Liver (tissue), 9 donors: ENCODE results near the gene FNDC7. TPM values are rescaled to one million over a fixed set of nuclear protein-coding genes. Genes with fewer than 3 reads are reported as not detected.

Source experiments
- DNase-seq: peaks from one replicate; pipeline ENCODE4 v3.0.0-alpha.2; 2017; ENCODE audit warnings: low spot score
- H3K27ac ChIP-seq, 2 donors: one replicate each; pipeline ENCODE4 v1.7.0; 2013; ENCODE audit warnings: inconsistent platforms in 2 of 2, low read length in 2 of 2, control low read depth in 1 of 2, low read depth in 1 of 2, mild to moderate bottlenecking in 1 of 2
- H3K27me3 ChIP-seq, 4 donors: one replicate each; pipeline versions ENCODE4 v1.6.1 to v1.7.0; 2013; ENCODE audit warnings: low read length in 3 of 4, inconsistent platforms in 1 of 4, mild to moderate bottlenecking in 1 of 4, moderate library complexity in 1 of 4; ENCODE audit not compliant: control insufficient read depth in 4 of 4, insufficient read depth in 4 of 4
- H3K36me3 ChIP-seq, 4 donors: one replicate each; pipeline versions ENCODE4 v1.6.1 to v1.7.0; 2013; ENCODE audit warnings: low read length in 3 of 4, mild to moderate bottlenecking in 3 of 4, low read depth in 1 of 4, moderate library complexity in 1 of 4; ENCODE audit not compliant: control insufficient read depth in 4 of 4, insufficient read depth in 3 of 4
- H3K4me1 ChIP-seq, 4 donors: one replicate each; pipeline versions ENCODE4 v1.6.1 to v1.7.0; 2013; ENCODE audit warnings: low read length in 3 of 4, mild to moderate bottlenecking in 3 of 4, moderate library complexity in 1 of 4; ENCODE audit not compliant: control insufficient read depth in 4 of 4, insufficient read depth in 4 of 4
- H3K4me3 ChIP-seq, 3 donors: one replicate each; pipeline versions ENCODE4 v1.6.1 to v1.7.0; 2013; ENCODE audit warnings: low read length in 3 of 3, control low read depth in 1 of 3, low read depth in 1 of 3, mild to moderate bottlenecking in 1 of 3
- H3K9ac ChIP-seq, 2 donors: one replicate each; pipeline ENCODE4 v1.7.0; 2013; ENCODE audit warnings: low read length in 2 of 2, mild to moderate bottlenecking in 2 of 2, moderate library complexity in 2 of 2, control low read depth in 1 of 2, low read depth in 1 of 2
- H3K9me3 ChIP-seq, 4 donors: one replicate each; pipeline versions ENCODE4 v1.6.1 to v1.7.0; 2013; ENCODE audit warnings: low read length in 3 of 4; ENCODE audit not compliant: control insufficient read depth in 4 of 4
- EGR1 ChIP-seq, 2 donors: IDR thresholded peaks; 2 replicates each; pipeline ENCODE4 v1.6.1; 2016 to 2018; ENCODE audit warnings: antibody characterized with exemption in 2 of 2, low read depth in 2 of 2
- FOXA1 ChIP-seq: IDR thresholded peaks from 2 replicates; pipeline ENCODE4 v1.6.1; 2016; ENCODE audit warnings: antibody characterized with exemption
- FOXA2 ChIP-seq: IDR thresholded peaks from 2 replicates; pipeline ENCODE4 v1.6.1; 2016; ENCODE audit warnings: antibody characterized with exemption
- GABPA ChIP-seq, 2 donors: IDR thresholded peaks in 1 of 2; conservative IDR thresholded peaks in 1 of 2; 2 replicates each; pipeline ENCODE4 v1.6.1; 2016; ENCODE audit warnings: antibody characterized with exemption in 2 of 2, mild to moderate bottlenecking in 1 of 2, moderate library complexity in 1 of 2
- HNF4A ChIP-seq, 2 donors: conservative IDR thresholded peaks; 2 replicates each; pipeline ENCODE4 v1.6.1; 2016; ENCODE audit warnings: antibody characterized with exemption in 2 of 2, mild to moderate bottlenecking in 2 of 2
- HNF4G ChIP-seq: IDR thresholded peaks from 2 replicates; pipeline ENCODE4 v1.6.1; 2016; ENCODE audit warnings: antibody characterized with exemption
- JUND ChIP-seq, 2 donors: IDR thresholded peaks; 2 replicates each; pipeline ENCODE4 v1.6.1; 2016; ENCODE audit warnings: antibody characterized with exemption in 2 of 2
- NR2F2 ChIP-seq: IDR thresholded peaks from 2 replicates; pipeline ENCODE4 v1.6.1; 2016; ENCODE audit warnings: antibody characterized with exemption
- RAD21 ChIP-seq, 2 donors: IDR thresholded peaks; 2 replicates each; pipeline ENCODE4 v1.6.1; 2016; ENCODE audit warnings: antibody characterized with exemption in 2 of 2, mild to moderate bottlenecking in 2 of 2
- RXRA ChIP-seq, 2 donors: IDR thresholded peaks; 2 replicates each; pipeline ENCODE4 v1.6.1; 2017 to 2018; ENCODE audit warnings: antibody characterized with exemption in 2 of 2, mild to moderate bottlenecking in 1 of 2
- SP1 ChIP-seq: IDR thresholded peaks from 2 replicates; pipeline ENCODE4 v1.6.1; 2018; ENCODE audit warnings: antibody characterized with exemption, mild to moderate bottlenecking
- TAF1 ChIP-seq: conservative IDR thresholded peaks from 2 replicates; pipeline ENCODE4 v1.6.1; 2016; ENCODE audit warnings: antibody characterized with exemption, mild to moderate bottlenecking
- YY1 ChIP-seq: IDR thresholded peaks from 2 replicates; pipeline ENCODE4 v1.6.1; 2016; ENCODE audit warnings: antibody characterized with exemption, mild to moderate bottlenecking
- WGBS: extraction: QIAGEN DNeasy Blood & Tissue Kit; methylation state at CpG from one replicate; pipeline ENCODE4 v1.1.7; 2013; 5-methylcytosine and 5-hydroxymethylcytosine counted together
- polyA plus RNA-seq, 2 donors: library from polyadenylated mRNA; stranded (reverse) in 1 of 2; unstranded in 1 of 2; fragments of 200-250 nt in 1 of 2; fragments of >200 nt in 1 of 2; fragmentation: Nextera tagmentation in 1 of 2; extraction: Ambion mirVana in 1 of 2; gene quantifications; one replicate each; pipeline versions ENCODE4 v1.2.1 to v1.2.3, GENCODE V29; 2013 to 2015
- total RNA-seq, 2 donors: library from RNA; depleted of rRNA; stranded (reverse); fragments of >200 nt; gene quantifications; one replicate each; pipeline ENCODE4 v1.2.3, GENCODE V29; 2014
- TF ChIP-seq, protein P1 (sequence below): IDR thresholded peaks from 2 replicates; pipeline ENCODE4 v1.6.1; 2016; ENCODE audit warnings: antibody characterized with exemption
- TF ChIP-seq, protein P2 (sequence below): IDR thresholded peaks from 2 replicates; pipeline ENCODE4 v1.6.1; 2016; ENCODE audit warnings: antibody characterized with exemption
- TF ChIP-seq, protein P3 (sequence below): IDR thresholded peaks from 2 replicates; pipeline ENCODE4 v1.6.1; 2016; ENCODE audit warnings: antibody characterized with exemption
- TF ChIP-seq, protein P4 (sequence below): IDR thresholded peaks from 2 replicates; pipeline ENCODE4 v1.6.1; 2016; ENCODE audit warnings: antibody characterized with exemption, mild to moderate bottlenecking
- donor health status: healthy.
- donor health status: healthy.
- donor health status: healthy.
- donor health status: healthy.
- donor health status: healthy.

Gene FNDC7
- total and polyA plus RNA-seq, 4 donors = not detected

DNA sequence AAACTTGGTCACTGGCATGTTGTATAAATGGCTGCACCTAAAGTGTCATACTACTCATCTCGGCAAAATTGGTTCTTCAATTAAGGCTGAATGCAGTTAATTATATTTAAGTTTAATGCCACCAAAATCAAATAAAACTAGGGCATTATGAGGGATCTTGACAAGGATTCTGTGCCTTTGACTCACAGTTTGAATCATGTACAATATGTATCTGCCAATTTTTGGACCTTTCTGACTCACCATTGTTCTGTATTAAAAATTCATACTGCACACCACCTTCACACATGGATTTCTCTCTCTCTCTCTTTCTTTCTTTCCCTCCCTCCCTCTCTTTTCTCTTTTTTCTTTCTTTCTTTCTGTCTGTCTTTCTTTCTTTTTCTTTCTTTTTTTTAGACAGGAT lies 19.7 kb downstream of the FNDC7 start:
- Histone ChIP-seq H3K4me3 (no peak overlapping the region), H3K36me3 (no peaks in the 10 kb centered on the region), H3K27me3 (peaks cover 0 to 7% (median 0%) of the 10 kb centered on the region in 4 donors), H3K4me1 (no peaks in the 10 kb centered on the region), H3K9me3 (no peaks in the 10 kb centered on the region), H3K9ac (no peak overlapping the region), H3K27ac (no peak overlapping the region)
- DNase-seq = no peak
- WGBS = 94% methylated on average over 1 of the region's 1 CpG
- no peak for TF ChIP-seq RAD21 (IDR thresholded peaks at IDR 0.05)
- no peak for TF ChIP-seq YY1
- no peak for TF ChIP-seq TAF1
- TF ChIP-seq, protein P1, sequence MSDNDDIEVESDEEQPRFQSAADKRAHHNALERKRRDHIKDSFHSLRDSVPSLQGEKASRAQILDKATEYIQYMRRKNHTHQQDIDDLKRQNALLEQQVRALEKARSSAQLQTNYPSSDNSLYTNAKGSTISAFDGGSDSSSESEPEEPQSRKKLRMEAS = no peak

DNA sequence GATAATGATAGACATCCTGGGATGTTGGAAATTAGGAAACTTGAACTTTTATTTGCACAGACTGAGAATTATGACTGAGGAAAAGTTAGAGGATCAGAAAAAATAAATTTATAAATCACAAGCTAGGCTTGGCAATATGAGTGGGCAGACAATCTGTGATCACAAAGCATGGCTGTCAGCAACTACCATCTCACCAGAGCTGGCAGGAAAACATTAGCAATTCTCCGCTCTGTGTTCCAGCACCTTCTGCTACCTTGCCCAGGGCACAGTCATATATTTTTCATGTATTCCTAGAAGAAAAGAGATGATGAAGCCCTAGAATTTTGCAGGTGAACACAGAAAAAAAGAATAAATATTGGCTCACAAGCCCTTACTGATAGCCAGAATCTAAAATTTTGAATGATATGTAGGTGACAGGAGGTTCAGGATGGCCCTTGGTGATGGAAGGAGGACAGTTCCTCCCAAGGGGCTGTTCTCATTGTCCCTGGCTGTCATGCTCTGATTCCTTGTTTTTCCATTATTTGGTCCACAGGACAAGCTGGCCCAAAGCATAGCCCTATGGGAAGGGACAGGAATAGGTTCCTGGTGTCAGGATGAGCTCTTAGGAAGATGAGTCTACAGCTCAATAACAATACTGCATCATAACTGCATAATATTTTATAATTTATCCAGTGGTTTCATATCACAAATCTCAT lies 21.6 kb downstream of the FNDC7 start:
- Histone ChIP-seq H3K27ac (no peak overlapping the region), H3K4me3 (no peak overlapping the region), H3K9ac (no peak overlapping the region), H3K36me3 (no peaks in the 10 kb centered on the region), H3K27me3 (peaks cover 0 to 7% (median 0%) of the 10 kb centered on the region in 4 donors), H3K4me1 (no peaks in the 10 kb centered on the region), H3K9me3 (no peaks in the 10 kb centered on the region)
- WGBS = 93% methylated on average over 1 of the region's 1 CpG
- DNase-seq = no peak
- TF ChIP-seq FOXA2 (no peak), NR2F2 (no peak), HNF4A (conservative IDR thresholded peaks at IDR 0.05) (no peak), TAF1 (no peak), RXRA (IDR thresholded peaks at IDR 0.05) (no peak), GABPA (IDR thresholded peaks at IDR 0.05 in 1 of 2, conservative IDR thresholded peaks at IDR 0.05 in 1 of 2) (no peak), RAD21 (IDR thresholded peaks at IDR 0.05) (no peak), EGR1 (IDR thresholded peaks at IDR 0.05; ENCODE audit: low read depth in 2 of 2) (no peak), SP1 (no peak), JUND (IDR thresholded peaks at IDR 0.05) (no peak), HNF4G (no peak), FOXA1 (no peak)
- TF ChIP-seq, protein P2, sequence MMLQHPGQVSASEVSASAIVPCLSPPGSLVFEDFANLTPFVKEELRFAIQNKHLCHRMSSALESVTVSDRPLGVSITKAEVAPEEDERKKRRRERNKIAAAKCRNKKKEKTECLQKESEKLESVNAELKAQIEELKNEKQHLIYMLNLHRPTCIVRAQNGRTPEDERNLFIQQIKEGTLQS = no peak
- TF ChIP-seq, protein P3, sequence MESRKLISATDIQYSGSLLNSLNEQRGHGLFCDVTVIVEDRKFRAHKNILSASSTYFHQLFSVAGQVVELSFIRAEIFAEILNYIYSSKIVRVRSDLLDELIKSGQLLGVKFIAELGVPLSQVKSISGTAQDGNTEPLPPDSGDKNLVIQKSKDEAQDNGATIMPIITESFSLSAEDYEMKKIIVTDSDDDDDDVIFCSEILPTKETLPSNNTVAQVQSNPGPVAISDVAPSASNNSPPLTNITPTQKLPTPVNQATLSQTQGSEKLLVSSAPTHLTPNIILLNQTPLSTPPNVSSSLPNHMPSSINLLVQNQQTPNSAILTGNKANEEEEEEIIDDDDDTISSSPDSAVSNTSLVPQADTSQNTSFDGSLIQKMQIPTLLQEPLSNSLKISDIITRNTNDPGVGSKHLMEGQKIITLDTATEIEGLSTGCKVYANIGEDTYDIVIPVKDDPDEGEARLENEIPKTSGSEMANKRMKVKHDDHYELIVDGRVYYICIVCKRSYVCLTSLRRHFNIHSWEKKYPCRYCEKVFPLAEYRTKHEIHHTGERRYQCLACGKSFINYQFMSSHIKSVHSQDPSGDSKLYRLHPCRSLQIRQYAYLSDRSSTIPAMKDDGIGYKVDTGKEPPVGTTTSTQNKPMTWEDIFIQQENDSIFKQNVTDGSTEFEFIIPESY = no peak

DNA sequence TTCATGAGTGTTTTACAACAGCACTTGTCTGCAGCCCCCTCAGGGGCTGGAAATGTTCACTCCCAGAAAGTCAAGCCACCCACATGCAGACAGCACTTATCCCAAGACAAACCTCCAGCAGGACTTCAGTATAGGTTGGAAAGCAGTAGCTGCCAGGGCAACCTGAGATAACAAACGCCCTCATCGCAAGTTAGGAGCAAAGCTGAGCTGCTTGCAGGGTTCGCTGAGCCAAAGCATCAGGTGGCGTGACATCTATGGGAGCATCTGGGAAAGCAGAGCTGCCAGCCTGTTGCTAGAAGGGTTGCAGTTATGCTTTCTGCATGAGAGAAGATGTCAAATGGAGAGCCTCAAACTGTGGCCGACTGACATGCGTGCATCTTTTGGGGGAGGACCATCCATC lies 29.5 kb downstream of the FNDC7 start:
- Histone ChIP-seq H3K27me3 (no peaks in the 10 kb centered on the region), H3K4me1 (peaks cover 0 to 2% (median under 1%) of the 10 kb centered on the region in 4 donors), H3K4me3 (no peak overlapping the region), H3K9me3 (no peaks in the 10 kb centered on the region), H3K36me3 (no peaks in the 10 kb centered on the region), H3K9ac (no peak overlapping the region), H3K27ac (no peak overlapping the region)
- 86% methylated on average over 6 of the region's 6 CpGs for WGBS
- TF ChIP-seq HNF4A (conservative IDR thresholded peaks at IDR 0.05) = no peak
- TF ChIP-seq, protein P4, sequence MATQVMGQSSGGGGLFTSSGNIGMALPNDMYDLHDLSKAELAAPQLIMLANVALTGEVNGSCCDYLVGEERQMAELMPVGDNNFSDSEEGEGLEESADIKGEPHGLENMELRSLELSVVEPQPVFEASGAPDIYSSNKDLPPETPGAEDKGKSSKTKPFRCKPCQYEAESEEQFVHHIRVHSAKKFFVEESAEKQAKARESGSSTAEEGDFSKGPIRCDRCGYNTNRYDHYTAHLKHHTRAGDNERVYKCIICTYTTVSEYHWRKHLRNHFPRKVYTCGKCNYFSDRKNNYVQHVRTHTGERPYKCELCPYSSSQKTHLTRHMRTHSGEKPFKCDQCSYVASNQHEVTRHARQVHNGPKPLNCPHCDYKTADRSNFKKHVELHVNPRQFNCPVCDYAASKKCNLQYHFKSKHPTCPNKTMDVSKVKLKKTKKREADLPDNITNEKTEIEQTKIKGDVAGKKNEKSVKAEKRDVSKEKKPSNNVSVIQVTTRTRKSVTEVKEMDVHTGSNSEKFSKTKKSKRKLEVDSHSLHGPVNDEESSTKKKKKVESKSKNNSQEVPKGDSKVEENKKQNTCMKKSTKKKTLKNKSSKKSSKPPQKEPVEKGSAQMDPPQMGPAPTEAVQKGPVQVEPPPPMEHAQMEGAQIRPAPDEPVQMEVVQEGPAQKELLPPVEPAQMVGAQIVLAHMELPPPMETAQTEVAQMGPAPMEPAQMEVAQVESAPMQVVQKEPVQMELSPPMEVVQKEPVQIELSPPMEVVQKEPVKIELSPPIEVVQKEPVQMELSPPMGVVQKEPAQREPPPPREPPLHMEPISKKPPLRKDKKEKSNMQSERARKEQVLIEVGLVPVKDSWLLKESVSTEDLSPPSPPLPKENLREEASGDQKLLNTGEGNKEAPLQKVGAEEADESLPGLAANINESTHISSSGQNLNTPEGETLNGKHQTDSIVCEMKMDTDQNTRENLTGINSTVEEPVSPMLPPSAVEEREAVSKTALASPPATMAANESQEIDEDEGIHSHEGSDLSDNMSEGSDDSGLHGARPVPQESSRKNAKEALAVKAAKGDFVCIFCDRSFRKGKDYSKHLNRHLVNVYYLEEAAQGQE = no peak
- no peak for DNase-seq
